ENCODE data around the gene SOCS1. TPM values are rescaled to one million over a fixed set of nuclear protein-coding genes. Genes with fewer than 3 reads are reported as not detected.
A peak's percentile ranks its signal among the peaks of the same experiment; 100 is the strongest.

The SOCS1 gene
- total RNA-seq, 2 experiments from 2014 or later = 71.3 to 71.4 TPM

DNA sequence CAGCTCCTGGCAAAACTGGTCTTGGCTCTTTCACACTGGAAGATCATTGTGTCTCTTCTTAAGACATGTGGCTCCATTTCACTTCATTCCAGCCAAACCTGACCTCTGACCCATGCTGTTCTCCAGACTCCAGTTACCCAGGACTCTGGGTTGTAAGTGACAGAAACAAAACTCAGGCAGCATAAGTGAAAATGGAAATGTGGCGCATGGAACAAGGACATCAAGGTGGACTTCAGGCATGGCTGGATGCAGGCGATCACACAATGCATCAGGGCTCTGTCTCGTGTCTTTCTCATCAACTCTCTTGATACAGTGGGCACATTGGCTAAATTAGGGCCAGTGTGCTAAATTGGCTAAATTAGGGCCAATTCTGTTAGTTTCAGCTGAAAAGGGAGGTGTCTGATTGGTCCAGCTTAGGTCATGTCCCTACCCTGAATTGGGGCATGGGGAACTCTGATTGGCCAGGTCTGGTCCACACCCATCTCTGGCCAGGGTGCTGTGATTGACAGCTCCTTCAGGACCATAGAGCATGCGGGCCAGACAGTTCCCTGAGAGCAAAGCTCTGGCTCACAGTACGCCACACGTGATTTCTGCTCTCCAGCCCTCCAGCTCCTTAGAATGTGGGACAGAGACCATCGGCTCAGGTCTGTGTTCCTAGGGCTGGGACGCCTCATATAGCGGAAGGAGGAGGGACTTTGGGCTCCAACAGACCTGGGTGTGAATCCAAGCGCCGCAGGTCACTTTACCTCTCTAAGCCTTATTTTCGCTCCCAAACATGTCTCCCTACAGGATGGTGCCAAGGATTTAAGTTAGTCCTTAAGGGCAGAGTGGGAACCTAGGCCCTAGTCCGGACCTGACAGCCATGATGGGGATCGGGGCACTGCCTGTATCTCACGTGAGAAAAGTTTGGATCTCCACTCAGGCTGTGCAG lies 17.5 kb downstream of the SOCS1 start:
- ChIA-PET POLR2A (no interaction called here), CTCF (interaction anchor here (1.3 kb wide), 1 partner anchor 16 kb away, joined by 4 read pairs; no protein-coding TSS in a partner anchor)
- H3K27me3 Mint-ChIP-seq = no peaks in the 10 kb centered on the region
- peaks cover 41% of the 10 kb centered on the region for H3K4me1 ChIP-seq (ENCODE audit: insufficient read depth, low read length)
- no peaks in the 10 kb centered on the region for H3K27me3 ChIP-seq (ENCODE audit: control insufficient read depth in 1 of 2, insufficient read depth in 2 of 2, low read length in 2 of 2)
- H3K4me1 Mint-ChIP-seq (ENCODE audit: low read depth) = peaks cover 28% of the 10 kb centered on the region
- H3K4me3 ChIP-seq (ENCODE audit: low read length) = no peak overlapping the region
- intact Hi-C loops (cut with DNase I, micrococcal nuclease) = no loop called here
- DNase-seq (no peak), ATAC-seq (ENCODE audit: poor library complexity) (no peak)
- no peaks in the 10 kb centered on the region for H3K9me3 ChIP-seq (ENCODE audit: control insufficient read depth in 1 of 2, insufficient read depth in 1 of 2, low read length in 2 of 2)
- peak overlapping the region; percentile 44 for H3K27ac Mint-ChIP-seq
- H3K36me3 Mint-ChIP-seq (ENCODE audit: low read depth) = no peaks in the 10 kb centered on the region
- H3K36me3 ChIP-seq (ENCODE audit: insufficient read depth, low read length) = no peaks in the 10 kb centered on the region
- H3K27ac ChIP-seq (ENCODE audit: low read depth in 1 of 2, low read length in 2 of 2) = no peak overlapping the region
- TF ChIP-seq, protein P1, sequence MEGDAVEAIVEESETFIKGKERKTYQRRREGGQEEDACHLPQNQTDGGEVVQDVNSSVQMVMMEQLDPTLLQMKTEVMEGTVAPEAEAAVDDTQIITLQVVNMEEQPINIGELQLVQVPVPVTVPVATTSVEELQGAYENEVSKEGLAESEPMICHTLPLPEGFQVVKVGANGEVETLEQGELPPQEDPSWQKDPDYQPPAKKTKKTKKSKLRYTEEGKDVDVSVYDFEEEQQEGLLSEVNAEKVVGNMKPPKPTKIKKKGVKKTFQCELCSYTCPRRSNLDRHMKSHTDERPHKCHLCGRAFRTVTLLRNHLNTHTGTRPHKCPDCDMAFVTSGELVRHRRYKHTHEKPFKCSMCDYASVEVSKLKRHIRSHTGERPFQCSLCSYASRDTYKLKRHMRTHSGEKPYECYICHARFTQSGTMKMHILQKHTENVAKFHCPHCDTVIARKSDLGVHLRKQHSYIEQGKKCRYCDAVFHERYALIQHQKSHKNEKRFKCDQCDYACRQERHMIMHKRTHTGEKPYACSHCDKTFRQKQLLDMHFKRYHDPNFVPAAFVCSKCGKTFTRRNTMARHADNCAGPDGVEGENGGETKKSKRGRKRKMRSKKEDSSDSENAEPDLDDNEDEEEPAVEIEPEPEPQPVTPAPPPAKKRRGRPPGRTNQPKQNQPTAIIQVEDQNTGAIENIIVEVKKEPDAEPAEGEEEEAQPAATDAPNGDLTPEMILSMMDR (IDR thresholded peaks at IDR 0.05) = no peak
- no peak overlapping the region for H3K4me3 Mint-ChIP-seq
- H3K9me3 Mint-ChIP-seq = no peaks in the 10 kb centered on the region

DNA sequence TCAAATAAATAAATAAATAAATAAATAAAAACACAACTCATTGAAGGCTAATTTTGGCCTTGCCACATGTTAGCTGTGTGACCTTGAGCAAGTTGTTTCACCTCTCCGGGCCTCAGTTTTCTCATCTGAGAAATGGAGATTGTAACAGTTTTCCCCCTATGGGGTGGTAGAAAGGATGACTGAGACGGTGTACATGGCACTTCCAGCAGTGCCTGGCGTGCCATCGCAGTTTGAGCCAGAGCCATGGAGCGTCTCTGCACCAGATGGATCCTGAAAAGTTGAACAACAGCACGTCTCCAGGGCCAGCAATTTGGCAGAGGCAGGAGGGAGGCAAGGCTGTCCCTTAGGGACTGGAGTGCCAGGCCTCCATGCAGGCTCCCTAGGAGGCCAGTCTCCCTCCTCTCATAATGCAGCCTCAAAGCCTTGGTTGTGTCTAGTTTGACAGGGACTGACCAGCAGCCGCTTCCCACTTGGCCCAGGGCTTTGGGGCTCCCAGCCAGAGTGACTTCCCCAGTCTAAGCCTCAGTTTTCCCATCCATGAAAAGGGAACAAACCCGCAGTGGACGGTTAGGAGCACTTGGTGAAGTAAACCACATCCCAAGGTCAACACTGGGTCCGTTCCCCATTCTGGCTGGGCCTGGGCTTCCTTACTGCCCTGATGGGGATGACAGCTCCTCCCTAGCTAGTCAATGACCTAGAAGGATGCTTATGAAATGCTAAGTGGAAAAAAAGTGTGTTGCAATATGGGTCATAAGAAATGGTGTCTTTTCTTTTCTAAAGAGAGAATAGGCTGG lies 19.3 kb downstream of the SOCS1 start:
- intact Hi-C loops (cut with DNase I, micrococcal nuclease) = no loop called here

DNA sequence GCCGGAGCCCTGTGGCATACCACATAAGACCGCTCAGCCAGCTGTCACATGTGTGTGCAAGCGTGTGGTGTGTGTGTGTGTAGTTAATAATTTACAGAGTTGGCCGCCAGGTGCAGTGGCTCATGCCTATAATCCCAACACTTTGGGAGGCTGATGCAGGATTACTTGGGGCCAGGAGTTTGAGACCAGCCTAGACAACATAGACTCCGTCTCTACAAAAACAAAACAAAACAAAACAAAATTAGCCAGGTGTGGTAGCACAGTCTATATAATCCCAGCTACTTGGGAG lies 20.4 kb downstream of the SOCS1 start:
- no peaks in the 10 kb centered on the region for H3K27me3 ChIP-seq (ENCODE audit: control insufficient read depth in 1 of 2, insufficient read depth in 2 of 2, low read length in 2 of 2)
- H3K27ac ChIP-seq (ENCODE audit: low read depth in 1 of 2, low read length in 2 of 2) = no peak overlapping the region
- intact Hi-C loops (cut with DNase I, micrococcal nuclease) = no loop called here
- peaks cover 58% of the 10 kb centered on the region for H3K4me1 ChIP-seq (ENCODE audit: insufficient read depth, low read length)
- Mint-ChIP-seq H3K4me3 (no peak overlapping the region), H3K36me3 (ENCODE audit: low read depth) (no peaks in the 10 kb centered on the region), H3K9me3 (no peaks in the 10 kb centered on the region), H3K27me3 (no peaks in the 10 kb centered on the region), H3K27ac (no peak overlapping the region), H3K4me1 (ENCODE audit: low read depth) (peaks cover 52% of the 10 kb centered on the region)
- DNase-seq (no peak), ATAC-seq (ENCODE audit: poor library complexity) (no peak)
- TF ChIP-seq, protein P1 (IDR thresholded peaks at IDR 0.05) = no peak
- H3K9me3 ChIP-seq (ENCODE audit: control insufficient read depth in 1 of 2, insufficient read depth in 1 of 2, low read length in 2 of 2) = no peaks in the 10 kb centered on the region
- CTCF ChIA-PET = interaction anchor here (0.6 to 1.3 kb wide), 3 partner anchors 16 to 62 kb away, joined by 3 to 4 read pairs (median 3); no protein-coding TSS in a partner anchor
- POLR2A ChIA-PET = interaction anchor here (3.4 kb wide), 1 partner anchor 11 kb away, joined by 23 read pairs; no protein-coding TSS in a partner anchor
- H3K4me3 ChIP-seq (ENCODE audit: low read length) = no peak overlapping the region
- no peaks in the 10 kb centered on the region for H3K36me3 ChIP-seq (ENCODE audit: insufficient read depth, low read length)

More for the DNA sequence above, 19.3 kb downstream of the SOCS1 start:
- Histone ChIP-seq H3K27me3 (ENCODE audit: control insufficient read depth in 1 of 2, insufficient read depth in 2 of 2, low read length in 2 of 2) (no peaks in the 10 kb centered on the region), H3K36me3 (ENCODE audit: insufficient read depth, low read length) (no peaks in the 10 kb centered on the region), H3K4me1 (ENCODE audit: insufficient read depth, low read length) (peaks cover 58% of the 10 kb centered on the region), H3K27ac (ENCODE audit: low read depth in 1 of 2, low read length in 2 of 2) (no peak overlapping the region), H3K4me3 (ENCODE audit: low read length) (no peak overlapping the region), H3K9me3 (ENCODE audit: control insufficient read depth in 1 of 2, insufficient read depth in 1 of 2, low read length in 2 of 2) (no peaks in the 10 kb centered on the region)
- CTCF ChIA-PET = interaction anchor here (1.3 kb wide), 2 partner anchors 15 to 61 kb away, joined by 3 to 4 read pairs; no protein-coding TSS in a partner anchor
- DNase-seq (peak in 1 of 14 experiments; percentile 38), ATAC-seq (ENCODE audit: poor library complexity) (no peak)
- Mint-ChIP-seq H3K4me3 (no peak overlapping the region), H3K4me1 (ENCODE audit: low read depth) (peaks cover 46% of the 10 kb centered on the region), H3K27me3 (no peaks in the 10 kb centered on the region), H3K27ac (peak overlapping the region; percentile 24), H3K36me3 (ENCODE audit: low read depth) (no peaks in the 10 kb centered on the region), H3K9me3 (no peaks in the 10 kb centered on the region)
- POLR2A ChIA-PET = interaction anchor here (0.6 kb wide), 1 partner anchor 27 kb away, joined by 3 read pairs; no protein-coding TSS in a partner anchor
- TF ChIP-seq, protein P1 (IDR thresholded peaks at IDR 0.05) = no peak

Data from CD4-positive, alpha-beta T cell (primary cell).